ENCODE data around the gene AP2S1. TPM values are rescaled to one million over a fixed set of nuclear protein-coding genes. Genes with fewer than 3 reads are reported as not detected.
"Not testable (repeated sequence)": the region's sequence is repeated elsewhere in the genome, so short reads cannot be mapped to it uniquely, and the experiment has no call there.

The AP2S1 gene
- total RNA-seq, 1 donor from 2014 or later = 172 TPM

DNA sequence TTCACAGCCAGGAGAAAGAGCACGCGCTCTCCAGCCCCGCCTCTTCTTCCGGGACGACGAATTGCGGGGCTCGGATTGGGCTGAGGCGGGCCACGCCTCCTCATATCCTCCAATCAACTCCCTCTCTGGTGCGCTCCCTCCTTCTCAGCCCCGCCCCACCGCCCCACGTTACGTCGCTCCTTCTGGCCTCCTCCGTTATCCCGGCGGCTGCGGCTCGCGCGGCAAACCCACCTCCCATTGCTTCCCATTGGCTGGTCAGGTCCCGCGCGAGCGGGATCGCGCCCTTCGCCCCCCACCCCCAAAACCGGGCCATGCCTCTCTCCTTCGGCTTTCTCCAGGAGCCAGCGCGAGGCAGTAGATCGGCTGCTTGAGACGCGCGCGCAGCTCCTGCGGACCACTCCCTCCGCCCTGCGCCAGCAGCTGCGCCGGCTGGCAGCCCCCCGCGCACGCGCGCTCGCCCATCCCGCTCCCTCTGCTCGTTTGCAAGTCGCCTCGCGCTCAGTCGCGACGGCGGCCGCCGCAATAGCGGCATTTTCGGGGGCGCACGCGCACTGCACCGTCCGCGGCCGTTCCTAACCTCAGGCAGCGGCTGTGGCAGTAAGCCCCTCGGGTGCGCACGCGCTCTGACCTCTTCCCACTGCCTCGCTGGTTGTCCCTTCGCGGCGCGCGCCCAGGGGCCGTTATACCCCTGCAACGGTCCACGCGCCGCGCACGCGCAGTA, 9.6 kb upstream of the AP2S1 start:
- DNase-seq (ENCODE audit: low read depth) = peak; percentile 70
- TF ChIP-seq, protein P1, sequence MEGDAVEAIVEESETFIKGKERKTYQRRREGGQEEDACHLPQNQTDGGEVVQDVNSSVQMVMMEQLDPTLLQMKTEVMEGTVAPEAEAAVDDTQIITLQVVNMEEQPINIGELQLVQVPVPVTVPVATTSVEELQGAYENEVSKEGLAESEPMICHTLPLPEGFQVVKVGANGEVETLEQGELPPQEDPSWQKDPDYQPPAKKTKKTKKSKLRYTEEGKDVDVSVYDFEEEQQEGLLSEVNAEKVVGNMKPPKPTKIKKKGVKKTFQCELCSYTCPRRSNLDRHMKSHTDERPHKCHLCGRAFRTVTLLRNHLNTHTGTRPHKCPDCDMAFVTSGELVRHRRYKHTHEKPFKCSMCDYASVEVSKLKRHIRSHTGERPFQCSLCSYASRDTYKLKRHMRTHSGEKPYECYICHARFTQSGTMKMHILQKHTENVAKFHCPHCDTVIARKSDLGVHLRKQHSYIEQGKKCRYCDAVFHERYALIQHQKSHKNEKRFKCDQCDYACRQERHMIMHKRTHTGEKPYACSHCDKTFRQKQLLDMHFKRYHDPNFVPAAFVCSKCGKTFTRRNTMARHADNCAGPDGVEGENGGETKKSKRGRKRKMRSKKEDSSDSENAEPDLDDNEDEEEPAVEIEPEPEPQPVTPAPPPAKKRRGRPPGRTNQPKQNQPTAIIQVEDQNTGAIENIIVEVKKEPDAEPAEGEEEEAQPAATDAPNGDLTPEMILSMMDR (conservative IDR thresholded peaks at IDR 0.05; ENCODE audit: low read depth, low read length) = no peak
- H3K4me3 ChIP-seq (ENCODE audit: low read depth, low read length) = peak overlapping the region; percentile 89

DNA sequence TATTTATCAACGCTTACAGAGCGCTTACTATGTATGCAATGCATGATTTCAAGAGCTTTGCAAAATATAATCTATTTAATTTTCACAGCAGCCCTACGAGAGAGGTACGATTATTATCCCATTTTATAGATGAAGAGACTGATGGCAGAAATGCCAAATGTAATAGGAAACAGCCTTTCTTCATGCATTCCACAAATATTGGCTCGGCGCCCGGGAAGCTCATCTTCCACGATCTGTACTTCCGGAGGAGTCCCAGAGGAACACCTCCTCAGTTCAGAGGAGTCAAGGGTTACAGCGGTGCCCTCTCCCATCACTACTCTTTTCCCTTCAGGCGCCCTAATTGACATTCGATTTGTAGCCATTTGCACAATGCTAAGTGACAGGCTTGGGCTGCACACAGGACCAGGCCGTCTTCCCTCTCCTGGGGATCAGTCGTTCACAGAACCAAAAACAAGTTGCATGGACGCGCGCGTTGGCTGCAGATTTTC, 9.0 kb upstream of the AP2S1 start:
- H3K4me3 ChIP-seq (ENCODE audit: low read depth, low read length) = peak overlapping the region; percentile 48
- TF ChIP-seq, protein P1 (conservative IDR thresholded peaks at IDR 0.05; ENCODE audit: low read depth, low read length) = no peak
- DNase-seq (ENCODE audit: low read depth) = no peak

DNA sequence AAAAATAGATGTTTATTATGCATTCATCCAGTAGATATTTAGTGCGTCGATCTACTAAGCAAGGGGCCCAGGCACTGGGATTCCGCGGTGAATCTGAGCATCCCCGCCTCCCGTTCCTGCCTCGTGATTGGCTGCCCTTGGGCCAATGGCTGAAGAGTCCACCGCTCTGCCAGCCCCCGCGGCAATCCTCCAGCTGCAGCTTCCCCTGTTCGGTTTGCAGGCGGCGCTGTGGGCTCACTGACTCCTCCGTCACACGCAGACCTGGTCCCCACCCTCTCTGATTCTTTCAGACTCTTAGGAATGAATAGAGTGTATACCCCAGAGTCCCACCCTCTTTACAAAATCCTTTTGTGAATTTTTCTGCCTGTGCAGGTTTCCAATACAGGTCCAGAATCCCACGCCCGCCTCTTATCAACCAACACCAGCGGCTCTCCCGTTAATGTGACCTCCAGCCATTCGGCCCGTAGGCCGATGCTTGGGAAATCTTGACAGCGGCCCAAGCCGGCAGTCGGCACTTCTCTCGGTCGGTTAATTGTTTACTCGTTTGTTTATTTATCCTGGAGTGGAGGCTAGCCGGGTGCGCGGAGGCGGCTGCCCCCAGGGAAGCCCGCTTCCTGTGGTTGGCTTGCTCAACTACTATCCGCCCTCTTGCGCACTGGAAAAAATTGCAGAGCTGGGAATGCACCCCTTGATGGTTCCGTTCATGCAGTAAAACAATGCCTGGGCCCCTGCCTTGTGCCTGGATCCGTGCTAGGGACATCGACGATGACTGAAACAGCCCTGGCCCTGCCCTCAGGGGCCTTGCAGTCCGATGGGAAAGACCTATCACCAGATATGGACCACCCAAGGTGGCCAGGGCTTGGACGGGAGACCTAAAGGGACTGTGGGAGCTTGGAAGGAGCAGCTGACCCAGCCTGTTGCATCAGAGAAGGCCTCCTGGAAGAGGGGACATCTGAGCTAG, 5.7 kb upstream of the AP2S1 start:
- peak overlapping the region; percentile 40 for H3K4me3 ChIP-seq (ENCODE audit: low read depth, low read length)
- TF ChIP-seq, protein P1 (conservative IDR thresholded peaks at IDR 0.05; ENCODE audit: low read depth, low read length) = peak; percentile 80
- DNase-seq (ENCODE audit: low read depth) = peak; percentile 60

DNA sequence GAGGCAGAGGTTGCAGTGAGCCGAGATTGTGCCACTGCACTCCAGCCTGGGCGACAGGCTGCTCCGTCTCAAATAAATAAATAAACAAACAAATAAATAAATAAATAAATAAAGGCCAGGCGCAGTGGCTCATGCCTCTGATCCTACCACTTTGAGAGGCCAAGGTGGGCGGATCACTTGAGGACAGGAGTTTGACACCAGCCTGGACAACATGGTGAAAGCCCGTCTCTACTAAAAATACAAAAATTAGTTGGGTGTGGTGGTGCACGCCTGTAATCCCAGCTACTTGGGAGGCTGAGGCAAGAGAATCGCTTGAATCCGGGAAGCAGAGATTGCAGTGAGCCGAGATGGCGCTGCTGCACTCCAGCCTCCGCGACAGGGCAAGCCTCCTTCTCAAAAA, 4.1 kb upstream of the AP2S1 start:
- DNase-seq (ENCODE audit: low read depth); H3K4me3 ChIP-seq (ENCODE audit: low read depth, low read length): not testable (repeated sequence)

DNA sequence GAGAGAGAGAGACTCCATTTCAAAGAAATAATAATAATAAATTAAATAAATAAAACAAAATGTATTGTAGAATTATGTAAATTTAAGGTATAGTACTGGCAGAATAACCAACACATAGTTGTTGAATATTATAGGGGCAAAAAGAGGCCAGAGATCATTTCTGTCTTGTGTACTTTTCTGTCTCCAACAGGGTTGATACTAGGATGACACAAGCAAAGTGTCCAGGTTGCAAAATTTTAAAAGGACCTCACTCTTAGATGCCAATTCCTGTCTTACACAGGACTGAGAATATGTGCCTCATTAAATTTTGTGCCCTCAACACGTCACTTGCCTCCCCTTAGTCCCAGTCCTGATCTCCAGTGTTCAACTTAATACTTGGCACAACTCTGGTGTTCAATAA, 2.2 kb upstream of the AP2S1 start:
- no peak for DNase-seq (ENCODE audit: low read depth)
- no peak overlapping the region for H3K4me3 ChIP-seq (ENCODE audit: low read depth, low read length)
- TF ChIP-seq, protein P1 (conservative IDR thresholded peaks at IDR 0.05; ENCODE audit: low read depth, low read length) = no peak

DNA sequence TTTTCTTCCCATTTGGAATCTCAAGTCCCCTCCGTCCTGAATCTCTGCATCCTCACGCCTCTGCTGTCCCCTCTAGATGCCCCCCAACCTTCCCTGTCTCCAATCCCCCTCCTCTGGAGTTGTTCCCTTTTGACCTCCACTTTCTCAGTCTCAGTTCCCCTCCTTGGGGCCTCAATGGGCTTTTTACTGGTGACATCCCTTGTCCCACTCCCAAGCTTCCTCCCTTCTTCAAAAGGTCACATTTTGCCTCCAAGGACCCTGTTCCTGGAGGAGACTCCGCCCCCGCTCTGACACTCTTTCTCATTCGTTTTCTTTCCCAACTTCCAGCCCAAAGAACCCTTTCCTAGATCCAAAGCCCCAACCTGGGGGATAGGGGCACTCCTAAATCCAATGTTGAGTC, 1.0 kb downstream of the AP2S1 start:
- peak overlapping the region; percentile 89 for H3K4me3 ChIP-seq (ENCODE audit: low read depth, low read length)
- TF ChIP-seq, protein P1 (conservative IDR thresholded peaks at IDR 0.05; ENCODE audit: low read depth, low read length) = no peak
- no peak for DNase-seq (ENCODE audit: low read depth)

DNA sequence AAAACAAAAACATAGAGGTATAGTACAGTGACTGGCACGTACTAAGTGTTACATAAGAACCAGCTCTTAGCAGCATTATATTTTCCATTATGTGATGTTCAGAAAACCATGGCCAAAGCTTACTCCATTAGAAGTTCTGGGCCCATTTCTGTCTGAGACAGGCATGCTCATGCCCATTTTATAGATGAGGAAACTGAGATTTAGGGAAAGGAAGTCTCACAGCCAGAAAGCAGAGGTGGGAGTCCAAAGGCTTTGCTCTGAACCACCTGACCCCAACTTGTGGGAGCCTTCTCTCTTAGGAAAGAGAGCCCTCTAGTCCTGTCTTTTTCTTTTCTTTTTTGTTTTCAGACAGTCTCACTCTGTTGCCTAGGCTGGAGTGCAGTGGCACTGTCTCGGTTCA, 2.3 kb downstream of the AP2S1 start:
- DNase-seq (ENCODE audit: low read depth) = no peak
- TF ChIP-seq, protein P1 (conservative IDR thresholded peaks at IDR 0.05; ENCODE audit: low read depth, low read length) = no peak
- no peak overlapping the region for H3K4me3 ChIP-seq (ENCODE audit: low read depth, low read length)

All from epithelial cell of proximal tubule (primary cell).